Measurements from ENCODE around the gene MNDA. TPM values are rescaled to one million over a fixed set of nuclear protein-coding genes. Genes with fewer than 3 reads are reported as not detected.

Gene MNDA
- total and polyA plus RNA-seq, 2 donors (not counting 1 experiment from before 2014, with no cell fraction given) = 7.1 to 10.1 TPM

DNA sequence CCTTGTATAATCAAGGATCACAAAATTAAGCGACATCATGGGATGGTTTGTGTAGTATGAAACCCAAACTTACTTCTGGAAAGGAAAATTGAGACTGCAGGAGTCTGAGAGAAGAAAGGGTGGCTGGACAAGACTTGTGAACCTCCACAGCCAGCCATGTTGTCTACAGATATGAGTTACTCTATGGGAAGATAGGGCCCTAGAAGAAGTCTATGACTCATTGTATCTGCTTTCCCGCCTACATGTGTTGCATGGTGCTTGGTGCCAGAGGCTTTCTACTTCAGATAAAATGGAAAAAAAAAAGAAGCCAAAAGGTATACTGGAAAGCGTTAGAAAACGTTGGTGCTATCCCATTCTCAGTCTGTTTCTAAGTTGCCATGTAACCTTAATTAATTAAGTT lies 31.5 kb upstream of the MNDA start:
- no peak overlapping the region for H3K4me3 Mint-ChIP-seq
- POLR2A ChIA-PET = no interaction called here
- CTCF ChIA-PET = no interaction called here
- H3K36me3 ChIP-seq (replicated peaks in 1 of 2; ENCODE audit: control extremely low read depth in 1 of 2, control insufficient read depth in 1 of 2, extremely low read depth in 1 of 2, insufficient read depth in 2 of 2, low read length in 1 of 2) = no peaks in the 10 kb centered on the region
- no peaks in the 10 kb centered on the region for H3K4me1 ChIP-seq (ENCODE audit: control insufficient read depth in 2 of 2, insufficient read depth in 2 of 2, low read length in 2 of 2)
- H3K4me2 ChIP-seq (replicated peaks; ENCODE audit: low read depth, low read length, poor library complexity, severe bottlenecking) = no peak overlapping the region
- no peaks in the 10 kb centered on the region for H3K9me3 ChIP-seq (ENCODE audit: control extremely low read depth in 1 of 3, control insufficient read depth in 2 of 3, insufficient read depth in 1 of 3, low read length in 2 of 3)
- no peak overlapping the region for H3K27ac ChIP-seq (ENCODE audit: low read length in 2 of 2)
- H3K9ac ChIP-seq (ENCODE audit: low read length) = no peak overlapping the region
- peaks cover 0 to 8% (median 0%) of the 10 kb centered on the region in 4 experiments for H3K27me3 ChIP-seq (replicated peaks in 1 of 4; ENCODE audit: control extremely low read depth in 1 of 4, control insufficient read depth in 3 of 4, insufficient read depth in 4 of 4, low read length in 3 of 4)
- WGBS (ENCODE audit: insufficient coverage) = 88% methylated on average over 1 of the region's 4 CpGs
- no peak overlapping the region for H3K4me3 ChIP-seq (ENCODE audit: control extremely low read depth in 1 of 5, extremely low read depth in 1 of 5, insufficient read depth in 1 of 5, low read depth in 2 of 5, low read length in 4 of 5)
- H2AFZ ChIP-seq (ENCODE audit: insufficient read depth, low read depth, low read length, poor library complexity, severe bottlenecking) = no peak overlapping the region
- TF ChIP-seq EZH2 (IDR thresholded peaks at IDR 0.05; ENCODE audit: borderline replicate concordance, insufficient read depth, low read depth, low read length, poor library complexity, severe bottlenecking) = no peak
- TF ChIP-seq, protein P1, sequence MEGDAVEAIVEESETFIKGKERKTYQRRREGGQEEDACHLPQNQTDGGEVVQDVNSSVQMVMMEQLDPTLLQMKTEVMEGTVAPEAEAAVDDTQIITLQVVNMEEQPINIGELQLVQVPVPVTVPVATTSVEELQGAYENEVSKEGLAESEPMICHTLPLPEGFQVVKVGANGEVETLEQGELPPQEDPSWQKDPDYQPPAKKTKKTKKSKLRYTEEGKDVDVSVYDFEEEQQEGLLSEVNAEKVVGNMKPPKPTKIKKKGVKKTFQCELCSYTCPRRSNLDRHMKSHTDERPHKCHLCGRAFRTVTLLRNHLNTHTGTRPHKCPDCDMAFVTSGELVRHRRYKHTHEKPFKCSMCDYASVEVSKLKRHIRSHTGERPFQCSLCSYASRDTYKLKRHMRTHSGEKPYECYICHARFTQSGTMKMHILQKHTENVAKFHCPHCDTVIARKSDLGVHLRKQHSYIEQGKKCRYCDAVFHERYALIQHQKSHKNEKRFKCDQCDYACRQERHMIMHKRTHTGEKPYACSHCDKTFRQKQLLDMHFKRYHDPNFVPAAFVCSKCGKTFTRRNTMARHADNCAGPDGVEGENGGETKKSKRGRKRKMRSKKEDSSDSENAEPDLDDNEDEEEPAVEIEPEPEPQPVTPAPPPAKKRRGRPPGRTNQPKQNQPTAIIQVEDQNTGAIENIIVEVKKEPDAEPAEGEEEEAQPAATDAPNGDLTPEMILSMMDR (IDR thresholded peaks at IDR 0.05) = no peak
- no peaks in the 10 kb centered on the region for H4K20me1 ChIP-seq (ENCODE audit: control insufficient read depth, insufficient read depth, low read length, poor library complexity, severe bottlenecking)
- intact Hi-C loops (cut with micrococcal nuclease) = no loop called here
- H3K79me2 ChIP-seq (ENCODE audit: control insufficient read depth, insufficient read depth, low read length) = no peaks in the 10 kb centered on the region
- H3K27me3 Mint-ChIP-seq = peaks cover 30% of the 10 kb centered on the region
- H3K9me3 Mint-ChIP-seq (ENCODE audit: insufficient read depth) = no peaks in the 10 kb centered on the region
- peaks cover 3% of the 10 kb centered on the region for H3K4me1 Mint-ChIP-seq
- DNase-seq (no peak), ATAC-seq (ENCODE audit: low read depth) (no peak)
- no peak overlapping the region for H3K27ac Mint-ChIP-seq

DNA sequence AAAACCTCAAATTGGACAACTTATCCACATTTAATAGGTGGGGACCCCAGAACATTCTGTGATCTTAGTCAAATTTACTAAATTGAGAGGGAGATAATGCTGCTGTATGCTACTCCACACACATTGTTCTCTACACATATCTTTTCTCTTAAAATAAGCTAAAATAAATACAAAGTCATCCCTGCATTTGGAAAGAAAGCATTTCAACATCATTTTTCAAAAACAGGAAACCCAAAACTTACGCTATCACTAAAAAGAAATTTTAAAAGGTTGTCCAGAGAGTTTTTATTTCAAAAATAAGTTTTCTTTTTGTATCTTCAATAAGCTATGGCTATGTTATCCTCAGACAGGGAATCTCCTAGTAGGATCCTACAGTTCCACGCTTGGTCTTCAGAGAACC lies 30.6 kb upstream of the MNDA start:
- Mint-ChIP-seq H3K27ac (no peak overlapping the region), H3K4me3 (no peak overlapping the region), H3K27me3 (peaks cover 30% of the 10 kb centered on the region), H3K4me1 (peaks cover 3% of the 10 kb centered on the region), H3K9me3 (ENCODE audit: insufficient read depth) (no peaks in the 10 kb centered on the region)
- peaks cover 0 to 8% (median 0%) of the 10 kb centered on the region in 4 experiments for H3K27me3 ChIP-seq (replicated peaks in 1 of 4; ENCODE audit: control extremely low read depth in 1 of 4, control insufficient read depth in 3 of 4, insufficient read depth in 4 of 4, low read length in 3 of 4)
- no peak overlapping the region for H3K27ac ChIP-seq (ENCODE audit: low read length in 2 of 2)
- H3K9ac ChIP-seq (ENCODE audit: low read length) = no peak overlapping the region
- no peaks in the 10 kb centered on the region for H4K20me1 ChIP-seq (ENCODE audit: control insufficient read depth, insufficient read depth, low read length, poor library complexity, severe bottlenecking)
- H3K4me1 ChIP-seq (ENCODE audit: control insufficient read depth in 2 of 2, insufficient read depth in 2 of 2, low read length in 2 of 2) = no peaks in the 10 kb centered on the region
- no peak for DNase-seq
- TF ChIP-seq, protein P1 (IDR thresholded peaks at IDR 0.05) = no peak
- TF ChIP-seq EZH2 (IDR thresholded peaks at IDR 0.05; ENCODE audit: borderline replicate concordance, insufficient read depth, low read depth, low read length, poor library complexity, severe bottlenecking) = no peak
- H3K9me3 ChIP-seq (ENCODE audit: control extremely low read depth in 1 of 3, control insufficient read depth in 2 of 3, insufficient read depth in 1 of 3, low read length in 2 of 3) = no peaks in the 10 kb centered on the region
- H3K4me2 ChIP-seq (replicated peaks; ENCODE audit: low read depth, low read length, poor library complexity, severe bottlenecking) = no peak overlapping the region
- no peak overlapping the region for H3K4me3 ChIP-seq (ENCODE audit: control extremely low read depth in 1 of 5, extremely low read depth in 1 of 5, insufficient read depth in 1 of 5, low read depth in 2 of 5, low read length in 4 of 5)
- ChIA-PET CTCF (no interaction called here), POLR2A (no interaction called here)
- H3K79me2 ChIP-seq (ENCODE audit: control insufficient read depth, insufficient read depth, low read length) = no peaks in the 10 kb centered on the region
- intact Hi-C loops (cut with micrococcal nuclease) = no loop called here
- H2AFZ ChIP-seq (ENCODE audit: insufficient read depth, low read depth, low read length, poor library complexity, severe bottlenecking) = no peak overlapping the region
- no peaks in the 10 kb centered on the region for H3K36me3 ChIP-seq (replicated peaks in 1 of 2; ENCODE audit: control extremely low read depth in 1 of 2, control insufficient read depth in 1 of 2, extremely low read depth in 1 of 2, insufficient read depth in 2 of 2, low read length in 1 of 2)
- WGBS (ENCODE audit: insufficient coverage) = 100% methylated on average over 1 of the region's 2 CpGs
- no peak for ATAC-seq (ENCODE audit: low read depth)

Measured in B cell (primary cell).